HUES64 (cell line): ENCODE data around the gene ARVCF.
A peak's percentile ranks its signal among the peaks of the same experiment; 100 is the strongest.

Source experiments
- H3K27ac ChIP-seq: 2 replicates; pipeline ENCODE4 v1.7.0; 2013; ENCODE audit warnings: low read depth, low read length, inconsistent platforms
- H3K27me3 ChIP-seq: 2 replicates; pipeline ENCODE4 v1.6.1; 2013; ENCODE audit warnings: mild to moderate bottlenecking, low read length; ENCODE audit not compliant: insufficient read depth
- H3K36me3 ChIP-seq: 2 replicates; pipeline ENCODE4 v1.6.1; 2013; ENCODE audit warnings: mild to moderate bottlenecking, low read length; ENCODE audit not compliant: insufficient read depth
- H3K4me1 ChIP-seq: 2 replicates; pipeline ENCODE4 v1.6.1; 2013; ENCODE audit warnings: mild to moderate bottlenecking, low read length, moderate library complexity; ENCODE audit not compliant: insufficient read depth
- H3K4me3 ChIP-seq: 2 replicates; pipeline ENCODE4 v1.5.1; 2013; ENCODE audit warnings: mild to moderate bottlenecking, low read length, moderate library complexity
- H3K9ac ChIP-seq: 2 replicates; pipeline ENCODE4 v1.6.1; 2013; ENCODE audit warnings: mild to moderate bottlenecking, low read depth, low read length
- H3K9me3 ChIP-seq: 2 replicates; pipeline ENCODE4 v1.6.1; 2013; ENCODE audit warnings: low read depth, low read length; ENCODE audit not compliant: insufficient read depth
- WGBS: fragments of 150-250, 120-280 bp; methylation state at CpG from one replicate; pipeline ENCODE4 v1.1.7; 2013; ENCODE audit warnings: missing lambda C conversion rate; 5-methylcytosine and 5-hydroxymethylcytosine counted together

The ARVCF gene

GRCh38 chr22:19972251-19972650 is 44.4 kb downstream of the ARVCF start:
- H3K4me1 ChIP-seq = peaks cover 13% of the 10 kb centered on the region
- WGBS = 94% methylated on average over 9 of the region's 9 CpGs
- H3K27me3 ChIP-seq = no peaks in the 10 kb centered on the region
- no peak overlapping the region for H3K27ac ChIP-seq
- no peak overlapping the region for H3K4me3 ChIP-seq
- H3K9ac ChIP-seq = no peak overlapping the region
- H3K9me3 ChIP-seq = no peaks in the 10 kb centered on the region
- peaks cover 37% of the 10 kb centered on the region for H3K36me3 ChIP-seq

- WGBS = 92% methylated on average over 28 of the region's 28 CpGs
- H3K9ac ChIP-seq = no peak overlapping the region
- no peak overlapping the region for H3K4me3 ChIP-seq
- no peaks in the 10 kb centered on the region for H3K9me3 ChIP-seq
- H3K27me3 ChIP-seq = no peaks in the 10 kb centered on the region
- H3K36me3 ChIP-seq = peaks cover 30% of the 10 kb centered on the region
- H3K27ac ChIP-seq = no peak overlapping the region
- peaks cover 13% of the 10 kb centered on the region for H3K4me1 ChIP-seq
Observed at GRCh38 chr22:19971276-19972124, 45.1 kb downstream of the ARVCF start.

GRCh38 chr22:19970479-19971275 is 45.9 kb downstream of the ARVCF start:
- Histone ChIP-seq H3K4me3 (no peak overlapping the region), H3K27me3 (no peaks in the 10 kb centered on the region), H3K9ac (no peak overlapping the region), H3K9me3 (no peaks in the 10 kb centered on the region), H3K4me1 (peaks cover 10% of the 10 kb centered on the region), H3K36me3 (peaks cover 30% of the 10 kb centered on the region), H3K27ac (peak overlapping the region; percentile 14; the same call in 1 of the 2 replicates)
- WGBS = 73% methylated on average over 25 of the region's 25 CpGs

GRCh38 chr22:19970031-19970478 is 46.6 kb downstream of the ARVCF start:
- no peak overlapping the region for H3K27ac ChIP-seq

GRCh38 chr22:19969141-19969928 is 47.3 kb downstream of the ARVCF start:
- H3K4me3 ChIP-seq = no peak overlapping the region
- H3K9ac ChIP-seq = no peak overlapping the region
- 91% methylated on average over 11 of the region's 11 CpGs for WGBS
- no peaks in the 10 kb centered on the region for H3K27me3 ChIP-seq
- no peaks in the 10 kb centered on the region for H3K9me3 ChIP-seq
- no peak overlapping the region for H3K27ac ChIP-seq
- H3K4me1 ChIP-seq = no peaks in the 10 kb centered on the region
- H3K36me3 ChIP-seq = peaks cover 30% of the 10 kb centered on the region

More at GRCh38 chr22:19970031-19970478, 46.6 kb downstream of the ARVCF start:
- Histone ChIP-seq H3K4me1 (peaks cover 4% of the 10 kb centered on the region), H3K27me3 (no peaks in the 10 kb centered on the region), H3K4me3 (no peak overlapping the region), H3K36me3 (peaks cover 30% of the 10 kb centered on the region), H3K9me3 (no peaks in the 10 kb centered on the region), H3K9ac (no peak overlapping the region)
- WGBS = 85% methylated on average over 9 of the region's 9 CpGs

- H3K27me3 ChIP-seq = no peaks in the 10 kb centered on the region
- H3K4me3 ChIP-seq = no peak overlapping the region
- no peak overlapping the region for H3K9ac ChIP-seq
- no peaks in the 10 kb centered on the region for H3K9me3 ChIP-seq
- H3K27ac ChIP-seq = no peak overlapping the region
- no peaks in the 10 kb centered on the region for H3K4me1 ChIP-seq
- 93% methylated on average over 18 of the region's 18 CpGs for WGBS
- H3K36me3 ChIP-seq = peaks cover 32% of the 10 kb centered on the region
Observed at GRCh38 chr22:19968450-19968891, 48.2 kb downstream of the ARVCF start.

- Histone ChIP-seq H3K36me3 (peaks cover 28% of the 10 kb centered on the region), H3K4me1 (no peaks in the 10 kb centered on the region), H3K9me3 (no peaks in the 10 kb centered on the region), H3K9ac (no peak overlapping the region), H3K27ac (no peak overlapping the region), H3K27me3 (no peaks in the 10 kb centered on the region), H3K4me3 (no peak overlapping the region)
- 96% methylated on average over 7 of the region's 7 CpGs for WGBS
Observed at GRCh38 chr22:19967850-19968449, 48.7 kb downstream of the ARVCF start.

GRCh38 chr22:19966908-19967750 is 49.5 kb downstream of the ARVCF start:
- 87% methylated on average over 20 of the region's 20 CpGs for WGBS
- Histone ChIP-seq H3K4me3 (no peak overlapping the region), H3K9ac (no peak overlapping the region), H3K27me3 (no peaks in the 10 kb centered on the region), H3K4me1 (peaks cover 5% of the 10 kb centered on the region; the same call in 1 of the 2 replicates), H3K36me3 (peaks cover 24% of the 10 kb centered on the region), H3K9me3 (no peaks in the 10 kb centered on the region), H3K27ac (no peak overlapping the region)

GRCh38 chr22:19965771-19966709 is 50.6 kb downstream of the ARVCF start:
- no peaks in the 10 kb centered on the region for H3K27me3 ChIP-seq
- 87% methylated on average over 10 of the region's 10 CpGs for WGBS
- H3K36me3 ChIP-seq = peaks cover 14% of the 10 kb centered on the region
- peaks cover 5% of the 10 kb centered on the region; the same call in 1 of the 2 replicates for H3K4me1 ChIP-seq
- H3K9me3 ChIP-seq = no peaks in the 10 kb centered on the region
- H3K27ac ChIP-seq = no peak overlapping the region
- no peak overlapping the region for H3K9ac ChIP-seq
- H3K4me3 ChIP-seq = no peak overlapping the region
